ENCODE measurements around the gene NPPC.

DNA sequence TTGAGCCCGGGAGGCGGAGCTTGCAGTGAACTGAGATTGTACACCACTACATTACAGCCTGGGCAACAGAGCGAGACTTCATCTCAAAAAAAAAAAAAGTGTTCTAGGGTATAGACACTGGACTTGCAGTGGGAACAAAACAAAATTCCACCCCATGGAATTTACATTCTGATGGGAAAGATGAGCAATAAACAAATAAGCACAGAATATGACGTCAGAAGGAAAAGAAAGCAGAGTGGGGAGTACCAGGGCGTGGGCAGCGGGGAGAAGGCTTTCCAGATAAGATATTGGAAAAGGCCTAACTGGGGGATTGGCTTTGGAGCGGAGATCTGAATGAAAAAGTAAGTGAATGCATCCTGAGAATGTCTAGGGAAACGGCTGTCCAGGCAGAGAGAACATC, 17.6 kb downstream of the NPPC start:
- no peak for TF ChIP-seq CTCF (IDR thresholded peaks at IDR 0.05)
- no peak for TF ChIP-seq POLR2AphosphoS5 (IDR thresholded peaks at IDR 0.05)
- no peak for TF ChIP-seq POLR2A (IDR thresholded peaks at IDR 0.05)
- no peak for TF ChIP-seq EP300 (IDR thresholded peaks at IDR 0.05)
